T-helper 17 cell (primary cell): ENCODE results near the gene SHISA3. TPM values are rescaled to one million over a fixed set of nuclear protein-coding genes. Genes with fewer than 3 reads are reported as not detected.
"Not testable (repeated sequence)": the region's sequence is repeated elsewhere in the genome, so short reads cannot be mapped to it uniquely, and the experiment has no call there.

ENCODE experiments used
- ATAC-seq: fragments of 150-1000 bp; cut with Tn5 transposase; 2 replicates; pipeline ENCODE4 v1.10.0; 2021; ENCODE audit warnings: mild to moderate bottlenecking, moderate library complexity
- DNase-seq, 3 donors: peaks; one replicate each; pipeline versions ENCODE4 v3.0.0 to v3.0.0-alpha.2; 2020 to 2021
- H3K9me3 ChIP-seq: one replicate; pipeline ENCODE4 v1.7.0; 2013; ENCODE audit warnings: low read length, mild to moderate bottlenecking; ENCODE audit not compliant: control insufficient read depth, poor library complexity, severe bottlenecking
- H3K27ac Mint-ChIP-seq: one replicate; pipeline ENCODE4 v1.8.0; 2022; ENCODE audit warnings: mild to moderate bottlenecking, moderate library complexity, mixed read lengths
- H3K27me3 Mint-ChIP-seq: one replicate; pipeline ENCODE4 v1.8.0; 2022; ENCODE audit warnings: mixed read lengths
- H3K36me3 Mint-ChIP-seq: one replicate; pipeline ENCODE4 v1.8.0; 2022; ENCODE audit warnings: low read depth, mixed read lengths
- H3K4me1 Mint-ChIP-seq: one replicate; pipeline ENCODE4 v1.8.0; 2022; ENCODE audit warnings: mild to moderate bottlenecking, mixed read lengths
- H3K4me3 Mint-ChIP-seq: one replicate; pipeline ENCODE4 v1.8.0; 2022; ENCODE audit warnings: mild to moderate bottlenecking, moderate library complexity, mixed read lengths
- total RNA-seq, 4 donors: library from RNA in 2 of 4; stranded (reverse) in 2 of 4; gene quantifications; one replicate each; pipeline ENCODE4 v1.2.3 and lab custom pipeline; 2022 to 2026

The SHISA3 gene
- total RNA-seq, 2 donors from 2014 or later: not detected

GRCh38 chr4:42369489-42369888, 27.8 kb upstream of the SHISA3 start:
- no peaks in the 10 kb centered on the region for H3K36me3 Mint-ChIP-seq
- H3K4me1 Mint-ChIP-seq: no peaks in the 10 kb centered on the region
- H3K9me3 ChIP-seq: no peaks in the 10 kb centered on the region
- DNase-seq: no peak
- no peak overlapping the region for H3K4me3 Mint-ChIP-seq
- peaks cover 25% of the 10 kb centered on the region for H3K27me3 Mint-ChIP-seq
- no peak for ATAC-seq
- H3K27ac Mint-ChIP-seq: no peak overlapping the region

- H3K27ac Mint-ChIP-seq: no peak overlapping the region
- H3K9me3 ChIP-seq: no peaks in the 10 kb centered on the region
- peaks cover 33% of the 10 kb centered on the region for H3K27me3 Mint-ChIP-seq
- no peaks in the 10 kb centered on the region for H3K4me1 Mint-ChIP-seq
- H3K4me3 Mint-ChIP-seq: no peak overlapping the region
- no peak for ATAC-seq
- DNase-seq: no peak
- no peaks in the 10 kb centered on the region for H3K36me3 Mint-ChIP-seq
Observed at GRCh38 chr4:42371305-42372252, 25.7 kb upstream of the SHISA3 start.

- H3K9me3 ChIP-seq, H3K36me3 Mint-ChIP-seq, H3K4me3 Mint-ChIP-seq, ATAC-seq, DNase-seq, H3K27ac Mint-ChIP-seq, H3K4me1 Mint-ChIP-seq: not testable (repeated sequence)
- H3K27me3 Mint-ChIP-seq: peaks cover 26% of the 10 kb centered on the region
Observed at GRCh38 chr4:42372303-42372702, 25.0 kb upstream of the SHISA3 start.

- H3K27ac Mint-ChIP-seq: no peak overlapping the region
- no peak for DNase-seq
- no peaks in the 10 kb centered on the region for H3K9me3 ChIP-seq
- ATAC-seq: no peak
- H3K4me1 Mint-ChIP-seq: no peaks in the 10 kb centered on the region
- peaks cover 47% of the 10 kb centered on the region for H3K27me3 Mint-ChIP-seq
- H3K4me3 Mint-ChIP-seq: no peak overlapping the region
- no peaks in the 10 kb centered on the region for H3K36me3 Mint-ChIP-seq
Observed at GRCh38 chr4:42377497-42377896, 19.8 kb upstream of the SHISA3 start.

GRCh38 chr4:42381666-42382065, 15.6 kb upstream of the SHISA3 start:
- ATAC-seq: no peak
- H3K9me3 ChIP-seq: no peaks in the 10 kb centered on the region
- Mint-ChIP-seq H3K36me3 (no peaks in the 10 kb centered on the region), H3K27ac (no peak overlapping the region), H3K4me1 (no peaks in the 10 kb centered on the region), H3K27me3 (peaks cover 37% of the 10 kb centered on the region), H3K4me3 (no peak overlapping the region)
- DNase-seq: no peak

GRCh38 chr4:42385516-42385915, 11.8 kb upstream of the SHISA3 start:
- H3K27me3 Mint-ChIP-seq: peaks cover 28% of the 10 kb centered on the region
- H3K4me1 Mint-ChIP-seq: no peaks in the 10 kb centered on the region
- H3K4me3 Mint-ChIP-seq: no peak overlapping the region
- no peak for DNase-seq
- no peaks in the 10 kb centered on the region for H3K9me3 ChIP-seq
- H3K36me3 Mint-ChIP-seq: no peaks in the 10 kb centered on the region
- ATAC-seq: no peak
- no peak overlapping the region for H3K27ac Mint-ChIP-seq

- Mint-ChIP-seq H3K27me3 (peaks cover 30% of the 10 kb centered on the region), H3K4me3 (no peak overlapping the region), H3K36me3 (peaks cover 2% of the 10 kb centered on the region), H3K27ac (no peak overlapping the region), H3K4me1 (no peaks in the 10 kb centered on the region)
- ATAC-seq: no peak
- no peaks in the 10 kb centered on the region for H3K9me3 ChIP-seq
- no peak for DNase-seq
Observed at GRCh38 chr4:42390622-42391354, 6.5 kb upstream of the SHISA3 start.

GRCh38 chr4:42391355-42391664, 6.0 kb upstream of the SHISA3 start:
- ATAC-seq: no peak
- peaks cover 29% of the 10 kb centered on the region for H3K27me3 Mint-ChIP-seq
- H3K4me1 Mint-ChIP-seq: peaks cover under 1% of the 10 kb centered on the region
- peaks cover 2% of the 10 kb centered on the region for H3K36me3 Mint-ChIP-seq
- no peak overlapping the region for H3K4me3 Mint-ChIP-seq
- H3K27ac Mint-ChIP-seq: no peak overlapping the region
- DNase-seq: no peak
- H3K9me3 ChIP-seq: no peaks in the 10 kb centered on the region

GRCh38 chr4:42391981-42392380, 5.3 kb upstream of the SHISA3 start:
- ATAC-seq (no peak), DNase-seq (no peak)
- Mint-ChIP-seq H3K4me1 (peaks cover 5% of the 10 kb centered on the region), H3K27ac (no peak overlapping the region), H3K27me3 (peaks cover 29% of the 10 kb centered on the region), H3K4me3 (no peak overlapping the region), H3K36me3 (peaks cover 2% of the 10 kb centered on the region)
- no peaks in the 10 kb centered on the region for H3K9me3 ChIP-seq

GRCh38 chr4:42392436-42392835, 4.9 kb upstream of the SHISA3 start:
- H3K9me3 ChIP-seq: no peaks in the 10 kb centered on the region
- peaks cover 31% of the 10 kb centered on the region for H3K27me3 Mint-ChIP-seq
- no peak overlapping the region for H3K27ac Mint-ChIP-seq
- DNase-seq (no peak), ATAC-seq (no peak)
- H3K4me1 Mint-ChIP-seq: peaks cover 5% of the 10 kb centered on the region
- H3K36me3 Mint-ChIP-seq: peaks cover 2% of the 10 kb centered on the region
- no peak overlapping the region for H3K4me3 Mint-ChIP-seq

- Mint-ChIP-seq H3K27ac (no peak overlapping the region), H3K36me3 (peaks cover 2% of the 10 kb centered on the region), H3K4me3 (no peak overlapping the region), H3K27me3 (peaks cover 52% of the 10 kb centered on the region), H3K4me1 (peaks cover 15% of the 10 kb centered on the region)
- H3K9me3 ChIP-seq: no peaks in the 10 kb centered on the region
- no peak for DNase-seq
- ATAC-seq: no peak
Observed at GRCh38 chr4:42395595-42395994, 1.7 kb upstream of the SHISA3 start.

GRCh38 chr4:42396361-42396751, 932 bp upstream of the SHISA3 start:
- no peak for ATAC-seq
- no peak overlapping the region for H3K27ac Mint-ChIP-seq
- no peak for DNase-seq
- no peaks in the 10 kb centered on the region for H3K9me3 ChIP-seq
- peaks cover 2% of the 10 kb centered on the region for H3K36me3 Mint-ChIP-seq
- H3K4me3 Mint-ChIP-seq: peak overlapping the region; percentile 89
- peaks cover 60% of the 10 kb centered on the region for H3K27me3 Mint-ChIP-seq
- peaks cover 15% of the 10 kb centered on the region for H3K4me1 Mint-ChIP-seq

GRCh38 chr4:42397635-42398170, 415 bp downstream of the SHISA3 start:
- no peaks in the 10 kb centered on the region for H3K9me3 ChIP-seq
- H3K36me3 Mint-ChIP-seq: peaks cover 2% of the 10 kb centered on the region
- H3K27ac Mint-ChIP-seq: no peak overlapping the region
- DNase-seq (no peak), ATAC-seq (peak; percentile 33)
- peaks cover 58% of the 10 kb centered on the region for H3K27me3 Mint-ChIP-seq
- H3K4me3 Mint-ChIP-seq: peak overlapping the region; percentile 89
- H3K4me1 Mint-ChIP-seq: peaks cover 15% of the 10 kb centered on the region
